ELR (cell line): Measurements from ENCODE around the gene CXCR6.
"Not testable (repeated sequence)": the region's sequence is repeated elsewhere in the genome, so short reads cannot be mapped to it uniquely, and the experiment has no call there.

Source experiments
- DNase-seq: peaks from one replicate; pipeline ENCODE4 v3.0.0-alpha.2; 2015; ENCODE audit warnings: low read depth

CXCR6 gene

GRCh38 chr3:45988804-45989203 is 45.5 kb downstream of the CXCR6 start:
- DNase-seq = peak; percentile 93

GRCh38 chr3:45990181-45990580 is 46.9 kb downstream of the CXCR6 start:
- no peak for DNase-seq

GRCh38 chr3:45991341-45991740 is 48.1 kb downstream of the CXCR6 start:
- DNase-seq = no peak

- DNase-seq = no peak
Observed at GRCh38 chr3:45992133-45992729, 49.0 kb downstream of the CXCR6 start.

GRCh38 chr3:45992821-45993221 is 49.6 kb downstream of the CXCR6 start:
- DNase-seq = peak; percentile 28

- DNase-seq = peak; percentile 30
Observed at GRCh38 chr3:45993421-45994027, 50.3 kb downstream of the CXCR6 start.

- DNase-seq = peak; percentile 19
Observed at GRCh38 chr3:45994419-45995235, 51.4 kb downstream of the CXCR6 start.

- DNase-seq = peak; percentile 92
Observed at GRCh38 chr3:45995236-45996192, 52.2 kb downstream of the CXCR6 start, which contains the start of gene FYCO1. TSS of gene FYCO1 (minus strand) at chr3:45995824. CDS start at chr3:45984910, 10,914 bp downstream.

- DNase-seq = not testable (repeated sequence)
Observed at GRCh38 chr3:45997499-45997898, 54.2 kb downstream of the CXCR6 start.

- no peak for DNase-seq
Observed at GRCh38 chr3:45997942-45998341, 54.7 kb downstream of the CXCR6 start.
